Heart left ventricle (tissue), 13 donors: ENCODE data around the gene LRBA.

Experiments
- POLR2A ChIP-seq, 2 donors: fragments of 450-650 bp; IDR thresholded peaks; one replicate each; pipeline ENCODE4 v1.6.1; 2017; ENCODE audit warnings: antibody characterized with exemption in 2 of 2, mild to moderate bottlenecking in 2 of 2, moderate library complexity in 2 of 2
- TF ChIP-seq, protein P1 (sequence below), 12 donors: fragments of 200-600 bp; sonication (generic) in 4 of 12; IDR thresholded peaks; one replicate each; pipeline versions ENCODE4 v1.5.0 to v1.8.0; 2018 to 2022; ENCODE audit warnings: antibody characterized with exemption in 12 of 12, mild to moderate bottlenecking in 5 of 12
- donor health status: ischemic (EF 13 %, LVEDD 7.1; RV severe dilation, severe dysfunction).
- donor health status: DM: no; HTN: yes; CAD: no.
- donor health status: DM: no; HTN: no; CAD: no.
- donor health status: ischemic (EF 25% LVEDD 6.9; RV normal size, moderate dysfunction).
- donor health status: ischemic (EF 25% LVEDD 5.7; RV mildly dilated, moderate dysfunction).
- donor health status: ischemic (EF 35%, LVEDD 5.7; RV mildly dilated, moderate dysfunction).
- donor health status: nonischemic (EF 11% LVEDD 7.7; RV severe dilation, severe dysfunction).
- donor health status: DM: yes; HTN: yes; CAD: no.
- donor health status: PGD.
- donor health status: ischemic (EF 29% LVEDD 5.4; RV normal size, mild dysfunction).
- donor health status: nonischemic (EF 23%, LVEDD 6.1; RV moderate dilation, normal function).

DNA sequence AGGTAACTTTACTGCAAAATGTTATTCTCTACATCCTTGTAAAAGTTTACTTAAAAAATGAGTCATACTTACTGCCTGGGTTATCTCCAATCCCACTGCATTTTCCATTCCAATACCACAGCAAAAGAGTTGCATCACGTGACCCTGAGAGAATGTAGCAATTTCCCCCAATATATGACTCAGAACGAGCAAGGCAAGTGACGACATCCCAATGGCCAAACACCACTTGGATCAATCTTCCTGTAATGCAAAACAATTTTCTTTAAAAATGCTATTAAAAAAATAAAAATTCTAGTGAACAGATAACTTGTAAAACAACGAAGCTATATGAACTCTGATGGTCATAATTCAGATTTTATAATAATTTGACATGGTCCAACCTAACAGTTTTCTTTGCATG lies 712.5 kb downstream of the LRBA start:
- TF ChIP-seq, protein P1, sequence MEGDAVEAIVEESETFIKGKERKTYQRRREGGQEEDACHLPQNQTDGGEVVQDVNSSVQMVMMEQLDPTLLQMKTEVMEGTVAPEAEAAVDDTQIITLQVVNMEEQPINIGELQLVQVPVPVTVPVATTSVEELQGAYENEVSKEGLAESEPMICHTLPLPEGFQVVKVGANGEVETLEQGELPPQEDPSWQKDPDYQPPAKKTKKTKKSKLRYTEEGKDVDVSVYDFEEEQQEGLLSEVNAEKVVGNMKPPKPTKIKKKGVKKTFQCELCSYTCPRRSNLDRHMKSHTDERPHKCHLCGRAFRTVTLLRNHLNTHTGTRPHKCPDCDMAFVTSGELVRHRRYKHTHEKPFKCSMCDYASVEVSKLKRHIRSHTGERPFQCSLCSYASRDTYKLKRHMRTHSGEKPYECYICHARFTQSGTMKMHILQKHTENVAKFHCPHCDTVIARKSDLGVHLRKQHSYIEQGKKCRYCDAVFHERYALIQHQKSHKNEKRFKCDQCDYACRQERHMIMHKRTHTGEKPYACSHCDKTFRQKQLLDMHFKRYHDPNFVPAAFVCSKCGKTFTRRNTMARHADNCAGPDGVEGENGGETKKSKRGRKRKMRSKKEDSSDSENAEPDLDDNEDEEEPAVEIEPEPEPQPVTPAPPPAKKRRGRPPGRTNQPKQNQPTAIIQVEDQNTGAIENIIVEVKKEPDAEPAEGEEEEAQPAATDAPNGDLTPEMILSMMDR (IDR thresholded peaks at IDR 0.05), result no peak
- TF ChIP-seq POLR2A (IDR thresholded peaks at IDR 0.05), result no peak
